BLaER1 treated with 17β-estradiol and CSF1 and Interleukin-3, amounts not matched to agents 10 nM and 100 nM (cell line): ENCODE data around the gene BAD.

Experiments used
- H3K27ac ChIP-seq, 11 experiments: shearing (Covaris generic); formaldehyde crosslinking; 2 replicates each; pipeline ENCODE4 v1.8.1; 2022
- H3K27me3 ChIP-seq, 11 experiments: shearing (Covaris generic); formaldehyde crosslinking; 2 replicates each; pipeline ENCODE4 v1.8.1; 2022
- H3K36me3 ChIP-seq, 11 experiments: shearing (Covaris generic); formaldehyde crosslinking; 2 replicates each; pipeline ENCODE4 v1.8.1; 2022
- H3K4me1 ChIP-seq, 10 experiments: shearing (Covaris generic); formaldehyde crosslinking; 2 replicates each; pipeline ENCODE4 v1.8.1; 2022
- H3K4me2 ChIP-seq, 11 experiments: shearing (Covaris generic); formaldehyde crosslinking; 2 replicates each; pipeline ENCODE4 v1.8.1; 2022
- H3K4me3 ChIP-seq, 10 experiments: shearing (Covaris generic); formaldehyde crosslinking; 2 replicates each; pipeline ENCODE4 v1.8.1; 2022
- H3K9ac ChIP-seq, 11 experiments: shearing (Covaris generic); formaldehyde crosslinking; 2 replicates each; pipeline ENCODE4 v1.8.1; 2022
- H3K9me3 ChIP-seq, 11 experiments: shearing (Covaris generic); formaldehyde crosslinking; replicated peaks in 1 of 11; 2 replicates each; pipeline ENCODE4 v1.8.1; 2022
- H4K20me1 ChIP-seq, 11 experiments: shearing (Covaris generic); formaldehyde crosslinking; 2 replicates each; pipeline ENCODE4 v1.8.1; 2022
- Cebpa-rat ChIP-seq, 11 experiments: shearing (Covaris generic); IDR thresholded peaks; 2 replicates each; pipeline ENCODE4 v1.8.1; 2022

BAD gene

GRCh38 chr11:64251016-64251752, 33.3 kb downstream of the BAD start, which contains the start of gene PLCB3:
Gene PLCB3, plus strand, starts transcription at chr11:64251530. Its CDS starts 120 bp downstream, at chr11:64251650.
- Histone ChIP-seq H3K4me2 (peak within 1 kb of the TSS; percentile 92 to 100 (median 99)), H3K4me1 (peaks cover 46 to 72% (median 68%) of the 10 kb centered on the region in 10 experiments), H3K27me3 (no peaks in the 10 kb centered on the region), H3K4me3 (peak within 1 kb of the TSS; percentile 71 to 96 (median 90)), H3K36me3 (peaks cover 19 to 27% (median 21%) of the 10 kb centered on the region in 11 experiments), H3K9ac (peak within 1 kb of the TSS; percentile 75 to 95 (median 85)), H4K20me1 (peaks cover 17 to 38% (median 25%) of the 10 kb centered on the region in 11 experiments; a peak in 19 of 22 replicates), H3K9me3 (no peaks in the 10 kb centered on the region), H3K27ac (peak within 1 kb of the TSS; percentile 23 to 95 (median 71); a peak in 21 of 22 replicates)
- no peak for TF ChIP-seq Cebpa-rat (IDR thresholded peaks at IDR 0.05)

GRCh38 chr11:64250415-64251015, 34.0 kb downstream of the BAD start:
- TF ChIP-seq Cebpa-rat (IDR thresholded peaks at IDR 0.05) = no peak
- Histone ChIP-seq H3K4me2 (peak overlapping the region; percentile 92 to 100 (median 99)), H3K36me3 (peaks cover 13 to 21% (median 15%) of the 10 kb centered on the region in 11 experiments), H3K9ac (peak overlapping the region; percentile 75 to 95 (median 85)), H4K20me1 (peaks cover 21 to 40% (median 27%) of the 10 kb centered on the region in 11 experiments; a peak in 21 of 22 replicates), H3K9me3 (no peaks in the 10 kb centered on the region), H3K27me3 (no peaks in the 10 kb centered on the region), H3K4me3 (peak overlapping the region; percentile 71 to 96 (median 90)), H3K27ac (peak overlapping the region in 8 of 11 experiments; percentile 42 to 95 (median 73); a peak in 13 of 22 replicates), H3K4me1 (peaks cover 46 to 72% (median 68%) of the 10 kb centered on the region in 10 experiments)

- H3K4me1 ChIP-seq = peaks cover 51 to 78% (median 73%) of the 10 kb centered on the region in 10 experiments
- H4K20me1 ChIP-seq = peaks cover 20 to 44% (median 31%) of the 10 kb centered on the region in 11 experiments; a peak in 21 of 22 replicates
- H3K36me3 ChIP-seq = peaks cover 6 to 15% (median 11%) of the 10 kb centered on the region in 11 experiments; a peak in 21 of 22 replicates
- H3K4me3 ChIP-seq = peak overlapping the region in 2 of 10 experiments; percentile 8 to 95; a peak in 3 of 20 replicates
- no peak for TF ChIP-seq Cebpa-rat (IDR thresholded peaks at IDR 0.05)
- H3K9ac ChIP-seq = peak overlapping the region in 9 of 11 experiments; percentile 4 to 95 (median 84); a peak in 14 of 22 replicates
- no peaks in the 10 kb centered on the region for H3K27me3 ChIP-seq
- peak overlapping the region in 7 of 11 experiments; percentile 6 to 95 (median 71); a peak in 12 of 22 replicates for H3K27ac ChIP-seq
- peak overlapping the region; percentile 92 to 100 (median 99) for H3K4me2 ChIP-seq
- no peaks in the 10 kb centered on the region for H3K9me3 ChIP-seq
These were observed 34.7 kb downstream of the BAD start for GRCh38 chr11:64249563-64250414.

GRCh38 chr11:64249038-64249437, 35.4 kb downstream of the BAD start:
- peaks cover 4 to 15% (median 12%) of the 10 kb centered on the region in 11 experiments; a peak in 21 of 22 replicates for H3K36me3 ChIP-seq
- peaks cover 13 to 44% (median 32%) of the 10 kb centered on the region in 11 experiments; a peak in 21 of 22 replicates for H4K20me1 ChIP-seq
- H3K4me3 ChIP-seq = peak overlapping the region in 1 of 10 experiments; percentile 8; a peak in 1 of 20 replicates
- peaks cover 53 to 82% (median 77%) of the 10 kb centered on the region in 10 experiments for H3K4me1 ChIP-seq
- peak overlapping the region in 6 of 11 experiments; percentile 28 to 95 (median 70); a peak in 10 of 22 replicates for H3K27ac ChIP-seq
- no peaks in the 10 kb centered on the region for H3K27me3 ChIP-seq
- peak overlapping the region in 8 of 11 experiments; percentile 4 to 95 (median 84); a peak in 11 of 22 replicates for H3K9ac ChIP-seq
- H3K9me3 ChIP-seq = no peaks in the 10 kb centered on the region
- no peak for TF ChIP-seq Cebpa-rat (IDR thresholded peaks at IDR 0.05)
- peak overlapping the region; percentile 92 to 100 (median 99); a peak in 20 of 22 replicates for H3K4me2 ChIP-seq

GRCh38 chr11:64248578-64248977, 35.9 kb downstream of the BAD start:
- H3K27ac ChIP-seq = peak overlapping the region in 5 of 11 experiments; percentile 65 to 95 (median 71); a peak in 8 of 22 replicates
- peak overlapping the region in 6 of 11 experiments; percentile 4 to 95 (median 80); a peak in 9 of 22 replicates for H3K9ac ChIP-seq
- H3K27me3 ChIP-seq = no peaks in the 10 kb centered on the region
- H3K9me3 ChIP-seq = no peaks in the 10 kb centered on the region
- peak overlapping the region in 10 of 11 experiments; percentile 92 to 100 (median 99); a peak in 19 of 22 replicates for H3K4me2 ChIP-seq
- no peak for TF ChIP-seq Cebpa-rat (IDR thresholded peaks at IDR 0.05)
- H3K4me3 ChIP-seq = no peak overlapping the region
- H3K4me1 ChIP-seq = peaks cover 53 to 82% (median 77%) of the 10 kb centered on the region in 10 experiments
- peaks cover 10 to 44% (median 32%) of the 10 kb centered on the region in 11 experiments; a peak in 21 of 22 replicates for H4K20me1 ChIP-seq
- peaks cover 8 to 18% (median 15%) of the 10 kb centered on the region in 11 experiments for H3K36me3 ChIP-seq

- no peak for TF ChIP-seq Cebpa-rat (IDR thresholded peaks at IDR 0.05)
- Histone ChIP-seq H4K20me1 (peaks cover 9 to 44% (median 32%) of the 10 kb centered on the region in 11 experiments; a peak in 21 of 22 replicates), H3K4me3 (peak overlapping the region; percentile 81 to 99 (median 96)), H3K9me3 (no peaks in the 10 kb centered on the region), H3K27me3 (no peaks in the 10 kb centered on the region), H3K9ac (peak overlapping the region; percentile 81 to 97 (median 92); a peak in 20 of 22 replicates), H3K27ac (peak overlapping the region in 9 of 11 experiments; percentile 79 to 96 (median 94); a peak in 17 of 22 replicates), H3K4me1 (peaks cover 53 to 82% (median 77%) of the 10 kb centered on the region in 10 experiments), H3K36me3 (peaks cover 13 to 25% (median 21%) of the 10 kb centered on the region in 11 experiments), H3K4me2 (peak overlapping the region; percentile 92 to 100 (median 99))
These were observed 36.5 kb downstream of the BAD start for GRCh38 chr11:64247729-64248531.
